ENCODE measurements around the gene ACD.

ACD gene

DNA sequence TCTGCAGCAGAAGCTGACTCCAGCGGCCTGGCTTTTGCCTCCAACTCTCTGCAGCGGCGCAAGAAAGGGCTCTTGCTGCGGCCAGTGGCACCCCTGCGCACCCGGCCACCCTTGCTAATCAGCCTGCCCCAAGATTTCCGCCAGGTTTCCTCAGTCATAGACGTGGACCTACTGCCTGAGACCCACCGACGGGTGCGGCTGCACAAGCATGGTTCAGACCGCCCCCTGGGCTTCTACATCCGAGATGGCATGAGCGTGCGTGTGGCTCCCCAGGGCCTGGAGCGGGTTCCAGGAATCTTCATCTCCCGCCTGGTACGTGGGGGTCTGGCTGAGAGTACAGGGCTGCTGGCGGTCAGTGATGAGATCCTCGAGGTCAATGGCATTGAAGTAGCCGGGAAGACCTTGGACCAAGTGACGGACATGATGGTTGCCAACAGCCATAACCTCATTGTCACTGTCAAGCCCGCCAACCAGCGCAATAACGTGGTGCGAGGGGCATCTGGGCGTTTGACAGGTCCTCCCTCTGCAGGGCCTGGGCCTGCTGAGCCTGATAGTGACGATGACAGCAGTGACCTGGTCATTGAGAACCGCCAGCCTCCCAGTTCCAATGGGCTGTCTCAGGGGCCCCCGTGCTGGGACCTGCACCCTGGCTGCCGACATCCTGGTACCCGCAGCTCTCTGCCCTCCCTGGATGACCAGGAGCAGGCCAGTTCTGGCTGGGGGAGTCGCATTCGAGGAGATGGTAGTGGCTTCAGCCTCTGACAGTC lies 2.0 kb upstream of the ACD start:
- H3K4me3 ChIP-seq (ENCODE audit: low read length): no peak overlapping the region
- DNase-seq (ENCODE audit: low read depth): no peak
- TF ChIP-seq CTCF (IDR thresholded peaks at IDR 0.05; ENCODE audit: insufficient read depth, low read depth, low read length, missing control alignments): no peak

GRCh38 chr16:67661101-67661761 lies 1.2 kb upstream of the ACD start:
- peak; percentile 61 for DNase-seq (ENCODE audit: low read depth)

GRCh38 chr16:67660564-67661028 lies 536 bp upstream of the ACD start, which contains the start of gene PARD6A:
Gene PARD6A (plus strand): TSS chr16:67660960. CDS start chr16:67661039, 79 bp downstream.
- H3K4me3 ChIP-seq (ENCODE audit: low read length): peak within 1 kb of the TSS; percentile 93
- TF ChIP-seq CTCF (IDR thresholded peaks at IDR 0.05; ENCODE audit: insufficient read depth, low read depth, low read length, missing control alignments): no peak
- DNase-seq (ENCODE audit: low read depth): peak; percentile 91

More at GRCh38 chr16:67661101-67661761, 1.2 kb upstream of the ACD start:
- H3K4me3 ChIP-seq (ENCODE audit: low read length): peak overlapping the region; percentile 42
- no peak for TF ChIP-seq CTCF (IDR thresholded peaks at IDR 0.05; ENCODE audit: insufficient read depth, low read depth, low read length, missing control alignments)

- H3K4me3 ChIP-seq (ENCODE audit: low read length): peak overlapping the region; percentile 93
- no peak for DNase-seq (ENCODE audit: low read depth)
- no peak for TF ChIP-seq CTCF (IDR thresholded peaks at IDR 0.05; ENCODE audit: insufficient read depth, low read depth, low read length, missing control alignments)
Observed at GRCh38 chr16:67658849-67659674, 998 bp downstream of the ACD start.

GRCh38 chr16:67657751-67658518 lies 2.1 kb downstream of the ACD start:
- TF ChIP-seq CTCF (IDR thresholded peaks at IDR 0.05; ENCODE audit: insufficient read depth, low read depth, low read length, missing control alignments): no peak
- DNase-seq (ENCODE audit: low read depth): no peak
- no peak overlapping the region for H3K4me3 ChIP-seq (ENCODE audit: low read length)

GRCh38 chr16:67657017-67657608 lies 2.9 kb downstream of the ACD start:
- no peak for DNase-seq (ENCODE audit: low read depth)

More at GRCh38 chr16:67657017-67657608, 2.9 kb downstream of the ACD start:
- TF ChIP-seq CTCF (IDR thresholded peaks at IDR 0.05; ENCODE audit: insufficient read depth, low read depth, low read length, missing control alignments): no peak
- no peak overlapping the region for H3K4me3 ChIP-seq (ENCODE audit: low read length)
